Gastroesophageal sphincter (tissue), 4 donors: Measurements from ENCODE around the gene CES3. TPM values are rescaled to one million over a fixed set of nuclear protein-coding genes. Genes with fewer than 3 reads are reported as not detected.

Experiments used
- ATAC-seq: fragments of 150-250 bp; one replicate; pipeline ENCODE4 v1.9.1; 2016; ENCODE audit warnings: mild to moderate bottlenecking, moderate library complexity
- H3K27ac ChIP-seq, 4 donors: fragments of 200-600 bp; sonication (generic) in 3 of 4; 1 replicate in 3 of 4; 2 replicates in 1 of 4; pipeline ENCODE4 v1.5.1; 2016 to 2019
- H3K27me3 ChIP-seq: fragments of 200-600 bp; sonication (generic); one replicate; pipeline ENCODE4 v1.5.1; 2019
- H3K36me3 ChIP-seq, 2 donors: fragments of 200-600 bp; sonication (generic); one replicate each; pipeline ENCODE4 v1.5.1; 2019; ENCODE audit warnings: control low read depth in 1 of 2
- H3K4me1 ChIP-seq, 3 donors: fragments of 200-600 bp; sonication (generic); 1 replicate in 2 of 3; 2 replicates in 1 of 3; pipeline ENCODE4 v1.5.1; 2016 to 2019; ENCODE audit warnings: control low read depth in 2 of 3
- H3K4me3 ChIP-seq, 2 donors: fragments of 200-600 bp; sonication (generic); one replicate each; pipeline ENCODE4 v1.5.1; 2019; ENCODE audit warnings: mild to moderate bottlenecking in 1 of 2, moderate library complexity in 1 of 2
- H3K9me3 ChIP-seq, 3 donors: fragments of 200-600 bp; sonication (generic); one replicate each; pipeline ENCODE4 v1.5.1; 2017 to 2019; ENCODE audit warnings: control low read depth in 2 of 3
- EP300 ChIP-seq: sonication (generic); formaldehyde crosslinking; IDR thresholded peaks from one replicate; pipeline ENCODE4 v1.6.1; 2017; ENCODE audit warnings: antibody characterized with exemption, mild to moderate bottlenecking
- POLR2A ChIP-seq, 2 donors: fragments of 450-650 bp; IDR thresholded peaks; one replicate each; pipeline ENCODE4 v1.6.1; 2017; ENCODE audit warnings: antibody characterized with exemption in 2 of 2, mild to moderate bottlenecking in 2 of 2, moderate library complexity in 1 of 2
- POLR2AphosphoS5 ChIP-seq: sonication (generic); formaldehyde crosslinking; IDR thresholded peaks from one replicate; pipeline ENCODE4 v1.6.1; 2017; ENCODE audit warnings: antibody characterized with exemption
- WGBS, 2 donors: methylation state at CpG; one replicate each; pipeline ENCODE4 v1.1.5; 2018; ENCODE audit warnings: low coverage in 1 of 2; 5-methylcytosine and 5-hydroxymethylcytosine counted together
- total RNA-seq, 4 donors: library from RNA; depleted of rRNA; stranded (reverse); fragments of >200 nt; gene quantifications; one replicate each; pipeline ENCODE4 v1.1.0, GENCODE V29; 2016
- TF ChIP-seq, protein P1 (sequence below), 4 experiments: fragments of 200-600 bp in 2 of 4; fragments of 450-650 bp in 2 of 4; sonication (generic) in 1 of 4; IDR thresholded peaks; one replicate each; pipeline ENCODE4 v1.5.1; 2017 to 2019; ENCODE audit warnings: antibody characterized with exemption in 4 of 4, mild to moderate bottlenecking in 2 of 4, moderate library complexity in 2 of 4

CES3 gene
- total RNA-seq, 4 donors from 2014 or later, result 0.13 to 0.49 (median 0.39) TPM; not detected in 1

DNA sequence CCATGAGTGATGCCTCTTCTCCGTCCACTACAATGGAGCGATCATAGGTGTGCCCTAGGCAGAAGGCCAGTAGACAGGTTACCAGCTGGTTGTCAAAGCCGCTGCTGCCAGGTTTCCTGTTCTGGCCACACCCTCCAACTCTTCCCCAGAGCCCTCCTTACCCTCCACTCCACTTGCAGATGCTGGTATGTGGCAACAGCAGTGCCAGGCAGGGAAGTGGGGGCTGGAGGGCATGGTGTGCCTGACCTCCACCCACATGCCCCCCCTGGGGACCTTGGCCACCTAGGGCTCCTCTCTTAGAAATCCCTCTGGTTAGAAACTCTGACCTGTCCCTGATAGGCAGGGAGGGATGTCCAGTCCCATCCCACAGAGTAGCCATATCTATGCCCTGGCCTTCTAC, 37.2 kb upstream of the CES3 start:
- peak overlapping the region; percentile 64 to 83 for H3K4me3 ChIP-seq
- peak overlapping the region; percentile 87 to 96 (median 93) for H3K27ac ChIP-seq
- peaks cover 2 to 99% (median 31%) of the 10 kb centered on the region in 3 donors for H3K4me1 ChIP-seq
- no peak for ATAC-seq
- peaks cover 3% of the 10 kb centered on the region for H3K27me3 ChIP-seq
- WGBS, 2 donors, result 53% methylated on average over 2 of the region's 3 CpGs; no CpG with 5 or more reads in 1 of the 2 donors
- no peak for TF ChIP-seq POLR2A (IDR thresholded peaks at IDR 0.05)
- no peak for TF ChIP-seq EP300
- TF ChIP-seq POLR2AphosphoS5, result no peak
- TF ChIP-seq, protein P1, sequence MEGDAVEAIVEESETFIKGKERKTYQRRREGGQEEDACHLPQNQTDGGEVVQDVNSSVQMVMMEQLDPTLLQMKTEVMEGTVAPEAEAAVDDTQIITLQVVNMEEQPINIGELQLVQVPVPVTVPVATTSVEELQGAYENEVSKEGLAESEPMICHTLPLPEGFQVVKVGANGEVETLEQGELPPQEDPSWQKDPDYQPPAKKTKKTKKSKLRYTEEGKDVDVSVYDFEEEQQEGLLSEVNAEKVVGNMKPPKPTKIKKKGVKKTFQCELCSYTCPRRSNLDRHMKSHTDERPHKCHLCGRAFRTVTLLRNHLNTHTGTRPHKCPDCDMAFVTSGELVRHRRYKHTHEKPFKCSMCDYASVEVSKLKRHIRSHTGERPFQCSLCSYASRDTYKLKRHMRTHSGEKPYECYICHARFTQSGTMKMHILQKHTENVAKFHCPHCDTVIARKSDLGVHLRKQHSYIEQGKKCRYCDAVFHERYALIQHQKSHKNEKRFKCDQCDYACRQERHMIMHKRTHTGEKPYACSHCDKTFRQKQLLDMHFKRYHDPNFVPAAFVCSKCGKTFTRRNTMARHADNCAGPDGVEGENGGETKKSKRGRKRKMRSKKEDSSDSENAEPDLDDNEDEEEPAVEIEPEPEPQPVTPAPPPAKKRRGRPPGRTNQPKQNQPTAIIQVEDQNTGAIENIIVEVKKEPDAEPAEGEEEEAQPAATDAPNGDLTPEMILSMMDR (IDR thresholded peaks at IDR 0.05), result no peak
- H3K36me3 ChIP-seq, result peaks cover 0 to 8% of the 10 kb centered on the region in 2 donors
- H3K9me3 ChIP-seq, result no peaks in the 10 kb centered on the region

DNA sequence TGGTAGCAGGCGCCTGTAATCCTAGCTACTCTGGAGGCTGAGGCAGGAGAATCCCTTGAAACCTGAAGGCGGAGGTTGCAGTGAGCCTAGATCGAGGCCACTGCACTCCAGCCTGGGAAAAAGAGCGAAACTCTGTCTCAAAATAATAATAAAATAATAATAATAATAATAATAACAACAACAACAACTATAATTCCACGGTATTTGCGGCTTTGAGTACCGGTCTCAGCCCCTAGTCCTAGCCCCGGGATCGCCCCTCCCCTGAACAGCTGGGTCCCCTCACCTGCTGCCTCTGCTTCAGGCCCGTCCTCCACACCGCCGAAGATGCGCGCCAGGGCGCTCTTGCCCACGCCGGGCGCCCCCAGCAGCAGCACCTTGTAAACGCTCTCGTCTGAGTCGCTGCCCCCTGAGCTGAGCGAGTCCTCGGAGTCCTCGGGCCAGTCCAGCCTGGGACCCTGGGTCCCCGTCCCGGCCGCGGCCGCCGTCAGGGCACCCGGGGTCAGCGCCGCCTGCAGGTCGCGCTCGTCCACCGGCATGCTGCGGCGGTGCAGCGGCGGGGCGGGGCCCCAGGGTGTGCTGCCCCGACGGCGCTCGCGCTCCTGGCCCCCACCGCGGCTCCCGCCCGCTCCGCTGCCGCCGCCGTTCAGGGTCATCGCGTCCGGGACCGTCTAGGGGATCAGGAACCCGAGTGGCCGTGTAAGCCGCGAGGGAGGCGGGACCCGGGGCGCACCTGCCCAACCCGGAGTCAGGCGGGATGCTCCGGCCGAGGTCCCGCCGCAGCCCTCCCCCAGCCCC, 36.3 kb upstream of the CES3 start:
- Histone ChIP-seq H3K27me3 (peaks cover 3% of the 10 kb centered on the region), H3K4me1 (peaks cover 2 to 91% (median 31%) of the 10 kb centered on the region in 3 donors), H3K36me3 (peaks cover 0 to 8% of the 10 kb centered on the region in 2 donors), H3K27ac (peak overlapping the region; percentile 87 to 96 (median 93)), H3K9me3 (no peaks in the 10 kb centered on the region), H3K4me3 (peak overlapping the region; percentile 64 to 83)
- TF ChIP-seq, protein P1 (IDR thresholded peaks at IDR 0.05), result peak in 3 of 4 experiments; percentile 65 to 79 (median 71)
- no peak for TF ChIP-seq POLR2A (IDR thresholded peaks at IDR 0.05)
- WGBS, 2 donors, result 18 to 40% methylated on average over 2 to 6 of the region's 72 CpGs
- ATAC-seq, result peak; percentile 69

DNA sequence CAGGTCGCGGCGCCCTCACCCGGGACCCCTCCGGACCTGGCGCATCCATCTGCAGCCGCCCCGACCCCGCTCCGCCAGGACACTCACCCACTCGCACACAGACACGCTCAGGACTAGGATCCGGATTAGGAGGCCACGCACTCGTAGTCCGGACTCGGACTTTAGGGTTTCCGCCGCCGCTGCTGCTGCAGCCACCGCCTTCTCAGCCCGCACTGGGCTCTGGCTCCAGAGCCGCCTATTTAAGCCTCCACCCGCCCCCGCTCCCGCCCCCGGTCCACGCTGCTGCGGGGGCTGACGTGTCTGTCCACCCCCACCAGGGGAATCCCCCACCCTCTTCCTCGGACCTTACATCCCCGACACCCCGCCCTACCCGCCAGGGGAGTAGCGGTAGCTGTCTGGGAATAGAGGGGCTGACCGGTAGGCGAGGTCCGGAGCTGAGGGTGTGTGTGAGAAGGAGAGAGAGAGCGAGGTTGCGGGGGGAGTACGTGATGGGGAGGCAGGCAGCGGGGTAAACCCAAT, 35.7 kb upstream of the CES3 start, which contains the start of gene RRAD:
Gene RRAD (minus strand): TSS at position 214 of the 519 bp plus-strand sequence. CDS start 356 bp downstream, outside the sequence.
- TF ChIP-seq POLR2A (IDR thresholded peaks at IDR 0.05) (peak; percentile 73 to 80), POLR2AphosphoS5 (peak; percentile 77), EP300 (no peak)
- TF ChIP-seq, protein P1 (IDR thresholded peaks at IDR 0.05), result peak in 1 of 4 experiments; percentile 24
- no peaks in the 10 kb centered on the region for H3K9me3 ChIP-seq
- H3K4me3 ChIP-seq, result peak within 1 kb of the TSS; percentile 64 to 83
- peak; percentile 46 for ATAC-seq
- 0% methylated on average over 1 of the region's 42 CpGs for WGBS, 2 donors
- peaks cover 3% of the 10 kb centered on the region for H3K27me3 ChIP-seq
- peaks cover 2 to 84% (median 31%) of the 10 kb centered on the region in 3 donors for H3K4me1 ChIP-seq
- H3K27ac ChIP-seq, result peak within 1 kb of the TSS; percentile 87 to 96 (median 93)
- H3K36me3 ChIP-seq, result peaks cover 0 to 8% of the 10 kb centered on the region in 2 donors

DNA sequence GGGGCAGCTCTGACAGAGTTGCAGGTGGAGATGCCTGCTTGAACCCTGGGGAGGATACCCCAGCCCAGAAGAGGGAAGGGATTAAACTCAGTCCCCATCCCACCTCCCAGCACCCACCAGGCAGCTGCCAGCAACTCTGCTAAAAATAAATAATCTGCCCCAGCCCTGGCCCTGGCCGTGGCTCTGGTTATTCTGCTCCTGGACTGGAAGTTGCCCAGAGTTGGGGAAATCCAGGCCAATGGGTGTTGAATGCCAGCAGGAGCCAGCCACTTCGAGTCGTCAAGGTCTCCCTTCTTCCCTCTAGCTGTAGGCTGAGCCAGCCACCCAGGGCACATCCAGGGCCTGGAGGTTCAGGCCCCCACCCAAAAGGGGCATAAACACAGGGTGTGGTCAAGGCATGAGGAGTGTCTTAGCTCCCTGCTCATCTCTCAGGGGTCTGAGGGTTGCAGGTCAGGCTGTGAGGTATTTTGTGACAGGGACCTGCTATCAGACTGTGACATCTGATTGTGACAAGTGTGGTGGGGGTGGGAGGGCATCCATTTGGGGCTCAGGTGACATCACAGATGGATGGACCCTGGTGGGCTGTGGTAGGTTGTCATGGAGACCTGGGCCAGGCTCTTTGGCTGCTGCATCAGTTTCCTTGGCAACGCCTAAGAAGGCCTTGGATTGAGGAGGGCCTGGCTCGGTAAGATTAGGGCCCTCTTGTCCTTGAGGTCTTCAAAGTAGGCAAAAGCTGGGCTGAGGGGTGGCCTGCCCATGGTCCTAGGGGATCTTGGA, 34.7 kb upstream of the CES3 start:
- H3K4me1 ChIP-seq, result peaks cover 0 to 75% (median 30%) of the 10 kb centered on the region in 3 donors
- peak overlapping the region; percentile 87 to 96 (median 93) for H3K27ac ChIP-seq
- ATAC-seq, result no peak
- TF ChIP-seq POLR2AphosphoS5, result no peak
- TF ChIP-seq POLR2A (IDR thresholded peaks at IDR 0.05), result no peak
- TF ChIP-seq, protein P1 (IDR thresholded peaks at IDR 0.05), result no peak
- TF ChIP-seq EP300, result no peak
- 17 to 49% methylated on average over 2 to 4 of the region's 5 CpGs for WGBS, 2 donors
- H3K9me3 ChIP-seq, result no peaks in the 10 kb centered on the region
- peak overlapping the region; percentile 64 to 83 for H3K4me3 ChIP-seq
- peaks cover 0 to 10% of the 10 kb centered on the region in 2 donors for H3K36me3 ChIP-seq
- peaks cover 3% of the 10 kb centered on the region for H3K27me3 ChIP-seq
